IMR-90 (cell line): ENCODE results near the gene PRKCA. TPM values are rescaled to one million over a fixed set of nuclear protein-coding genes. Genes with fewer than 3 reads are reported as not detected.

Experiments used
- ATAC-seq: fragments of 200-7000 bp; cut with Tn5 transposase; 2 replicates; pipeline ENCODE4 v1.9.1; 2020; ENCODE audit warnings: low read depth, mild to moderate bottlenecking, moderate library complexity
- BruUV-seq: library from RNA; stranded (reverse); fragments of 400-500 nt; replicated peaks from 2 replicates; lab custom pipeline; 2021; lab: Mats Ljungman, UMichigan
- CTCF ChIA-PET: fragments of 300-600 bp; formaldehyde crosslinking; extraction: SDS; loops from one replicate; lab custom pipeline; 2021; ENCODE audit warnings: antibody characterized with exemption; lab: Yijun Ruan, JAX
- POLR2A ChIA-PET: fragments of 300-600 bp; sonication (Branson Sonifier 250); formaldehyde crosslinking; loops from one replicate; lab custom pipeline; 2022; ENCODE audit warnings: antibody characterized with exemption; ENCODE audit not compliant: unreplicated experiment; lab: Charles Lee
- DNase-seq: peaks from one replicate; pipeline ENCODE4 v3.0.0; 2013
- H2AFZ ChIP-seq: replicated peaks from 2 replicates; pipeline ENCODE3; 2013; ENCODE audit warnings: low read length, mild to moderate bottlenecking; ENCODE audit not compliant: poor library complexity
- H2AK5ac ChIP-seq: 2 replicates; pipeline ENCODE4 v1.6.1; 2013; ENCODE audit warnings: low read depth, low read length, inconsistent platforms
- H2AK9ac ChIP-seq: replicated peaks from 2 replicates; pipeline ENCODE3; 2013; ENCODE audit warnings: mild to moderate bottlenecking, low read depth, low read length, moderate library complexity; ENCODE audit not compliant: poor library complexity
- H2BK120ac ChIP-seq: 2 replicates; pipeline ENCODE4 v1.6.1; 2013; ENCODE audit warnings: low read depth, low read length, inconsistent platforms
- H2BK15ac ChIP-seq: 3 replicates; pipeline ENCODE4 v1.6.1; 2013; ENCODE audit warnings: low read depth, low read length, inconsistent platforms
- H2BK20ac ChIP-seq: 2 replicates; pipeline ENCODE4 v1.6.1; 2013; ENCODE audit warnings: low read depth, mild to moderate bottlenecking, inconsistent platforms, low read length, moderate library complexity
- H2BK5ac ChIP-seq: 2 replicates; pipeline ENCODE4 v1.6.1; 2013; ENCODE audit warnings: mild to moderate bottlenecking, low read depth, low read length, inconsistent platforms; ENCODE audit not compliant: poor library complexity, severe bottlenecking
- H3K14ac ChIP-seq: replicated peaks from 2 replicates; pipeline ENCODE4 v1.6.1; 2013; ENCODE audit warnings: low read depth, low read length, inconsistent platforms
- H3K18ac ChIP-seq: 2 replicates; pipeline ENCODE4 v1.6.1; 2013; ENCODE audit warnings: low read depth, low read length, control low read depth
- H3K23ac ChIP-seq: 2 replicates; pipeline ENCODE4 v1.6.1; 2013; ENCODE audit warnings: low read depth, low read length, inconsistent platforms
- H3K27ac ChIP-seq: 2 replicates; pipeline ENCODE4 v1.5.1; 2013; ENCODE audit warnings: mild to moderate bottlenecking, control low read depth, low read length; ENCODE audit not compliant: insufficient read depth
- H3K27me3 ChIP-seq: 2 replicates; pipeline ENCODE4 v1.6.1; 2013; ENCODE audit warnings: low read length; ENCODE audit not compliant: control insufficient read depth, insufficient read depth
- H3K36me3 ChIP-seq: 2 replicates; pipeline ENCODE4 v1.6.1; 2013; ENCODE audit warnings: low read length, mixed read lengths; ENCODE audit not compliant: control insufficient read depth, insufficient read depth
- H3K4ac ChIP-seq: 2 replicates; pipeline ENCODE4 v1.6.1; 2013; ENCODE audit warnings: low read depth, low read length, inconsistent platforms
- H3K4me1 ChIP-seq: 2 replicates; pipeline ENCODE4 v1.6.1; 2013; ENCODE audit warnings: low read length, mixed read lengths; ENCODE audit not compliant: control insufficient read depth, insufficient read depth
- H3K4me2 ChIP-seq: 2 replicates; pipeline ENCODE4 v1.6.1; 2013; ENCODE audit warnings: low read depth, mild to moderate bottlenecking, control low read depth, low read length, moderate library complexity
- H3K4me3 ChIP-seq: 2 replicates; pipeline ENCODE4 v1.5.1; 2013; ENCODE audit warnings: low read depth, mild to moderate bottlenecking, control low read depth, low read length, moderate library complexity; ENCODE audit not compliant: insufficient read depth
- H3K56ac ChIP-seq: 2 replicates; pipeline ENCODE4 v1.6.1; 2013; ENCODE audit warnings: low read length, inconsistent platforms; ENCODE audit not compliant: insufficient read depth; ENCODE audit errors: extremely low read depth
- H3K79me1 ChIP-seq, 2 experiments: 2 replicates each; pipeline ENCODE4 v1.6.1; 2013; ENCODE audit warnings: low read length in 2 of 2, inconsistent platforms in 1 of 2, low read depth in 1 of 2
- H3K9ac ChIP-seq: 2 replicates; pipeline ENCODE4 v1.6.1; 2013; ENCODE audit warnings: low read depth, low read length, control low read depth
- H3K9me1 ChIP-seq: 2 replicates; pipeline ENCODE4 v1.6.1; 2013; ENCODE audit warnings: low read length, inconsistent platforms; ENCODE audit not compliant: insufficient read depth
- H3K9me3 ChIP-seq: 2 replicates; pipeline ENCODE4 v1.6.1; 2013; ENCODE audit warnings: low read length; ENCODE audit not compliant: control insufficient read depth, insufficient read depth
- H4K20me1 ChIP-seq: 2 replicates; pipeline ENCODE4 v1.6.1; 2013; ENCODE audit warnings: low read length, inconsistent platforms; ENCODE audit not compliant: insufficient read depth
- H4K5ac ChIP-seq: 2 replicates; pipeline ENCODE4 v1.6.1; 2013; ENCODE audit warnings: mild to moderate bottlenecking, low read depth, low read length, control low read depth
- H4K8ac ChIP-seq, 2 experiments: 2 replicates each; pipeline ENCODE4 v1.6.1; 2013; ENCODE audit warnings: low read depth in 2 of 2, low read length in 2 of 2, control low read depth in 1 of 2, inconsistent platforms in 1 of 2
- H4K91ac ChIP-seq: 2 replicates; pipeline ENCODE4 v1.6.1; 2013; ENCODE audit warnings: low read depth, low read length, inconsistent platforms; ENCODE audit not compliant: insufficient read depth
- BHLHE40 ChIP-seq: fragments of 150-350 bp; IDR thresholded peaks from 2 replicates; pipeline ENCODE4 v1.6.1; 2016; ENCODE audit warnings: mild to moderate bottlenecking, low read depth, low read length
- CEBPB ChIP-seq: IDR thresholded peaks from 2 replicates; pipeline ENCODE4 v1.6.1; 2012; ENCODE audit warnings: low read depth, low read length, improper control_type of control experiment
- CHD1 ChIP-seq: IDR thresholded peaks from 2 replicates; pipeline ENCODE4 v1.6.1; 2012; ENCODE audit warnings: low read depth, low read length, improper control_type of control experiment
- CTCF ChIP-seq: conservative IDR thresholded peaks from 2 replicates; pipeline ENCODE4 v1.5.1; 2012; ENCODE audit warnings: mild to moderate bottlenecking, low read depth, low read length, improper control_type of control experiment
- ELK1 ChIP-seq: fragments of 150-350 bp; IDR thresholded peaks from 2 replicates; pipeline ENCODE4 v1.6.1; 2016; ENCODE audit warnings: low read depth, mild to moderate bottlenecking, low read length, moderate library complexity, borderline replicate concordance
- FOS ChIP-seq: fragments of 150-350 bp; IDR thresholded peaks from 2 replicates; pipeline ENCODE4 v1.6.1; 2016; ENCODE audit warnings: low read depth, low read length
- MAFK ChIP-seq: IDR thresholded peaks from 2 replicates; pipeline ENCODE4 v1.6.1; 2012; ENCODE audit warnings: low read depth, low read length, improper control_type of control experiment
- MAZ ChIP-seq: IDR thresholded peaks from 2 replicates; pipeline ENCODE4 v1.6.1; 2012; ENCODE audit warnings: low read depth, mild to moderate bottlenecking, low read length, improper control_type of control experiment, moderate library complexity, borderline replicate concordance
- MXI1 ChIP-seq: IDR thresholded peaks from 2 replicates; pipeline ENCODE4 v1.6.1; 2012; ENCODE audit warnings: low read depth, mild to moderate bottlenecking, low read length, moderate library complexity, borderline replicate concordance
- NFE2L2 ChIP-seq: fragments of 150-350 bp; IDR thresholded peaks from 2 replicates; pipeline ENCODE4 v1.6.1; 2016; ENCODE audit warnings: low read depth, mild to moderate bottlenecking, low read length
- POLR2A ChIP-seq: IDR thresholded peaks from 2 replicates; pipeline ENCODE4 v1.6.1; 2012; ENCODE audit warnings: mild to moderate bottlenecking, low read depth, low read length
- RCOR1 ChIP-seq: IDR thresholded peaks from 2 replicates; pipeline ENCODE4 v1.6.1; 2012; ENCODE audit warnings: mild to moderate bottlenecking, low read length, improper control_type of control experiment; ENCODE audit not compliant: insufficient replicate concordance
- RFX5 ChIP-seq: IDR thresholded peaks from 2 replicates; pipeline ENCODE4 v1.8.0; 2012; ENCODE audit warnings: low read depth, mild to moderate bottlenecking, low read length, moderate library complexity
- SMC3 ChIP-seq: fragments of 150-350 bp; IDR thresholded peaks from 2 replicates; pipeline ENCODE4 v1.6.1; 2016; ENCODE audit warnings: low read depth, mild to moderate bottlenecking, antibody characterized with exemption, low read length, moderate library complexity
- USF2 ChIP-seq: fragments of 150-350 bp; IDR thresholded peaks from 2 replicates; pipeline ENCODE4 v1.6.1; 2017; ENCODE audit warnings: mild to moderate bottlenecking, antibody characterized with exemption, low read length, low read depth
- WGBS, 2 experiments: methylation state at CpG; one replicate each; pipeline versions ENCODE4 v1.1.5 to v1.1.7; 2013; ENCODE audit warnings: missing lambda C conversion rate in 2 of 2; ENCODE audit not compliant: insufficient read length in 1 of 2; ENCODE audit errors: extremely low coverage in 2 of 2; 5-methylcytosine and 5-hydroxymethylcytosine counted together
- dilution Hi-C: fragments of 300-500 bp; cut with HindIII; formaldehyde crosslinking; loops from one replicate; pipeline ENCODE4 v1.14.3; 2018; ENCODE audit warnings: low sequenced_read_pairs; ENCODE audit not compliant: unreplicated experiment
- in situ Hi-C: fragments of 300-500 bp; cut with MboI; formaldehyde crosslinking; loops from 3 replicates; pipeline ENCODE4 v1.14.3; 2019; ENCODE audit warnings: low sequenced_read_pairs, inconsistent platforms, mixed read lengths
- intact Hi-C: fragments of 100-400 bp; cut with micrococcal nuclease; formaldehyde crosslinking; loops from 2 replicates; pipeline ENCODE4 v1.10.0; 2022
- polyA plus RNA-seq, 3 experiments: library from polyadenylated mRNA; depleted of rRNA; stranded (reverse); fragments of >200 nt; gene quantifications; 2 replicates each; pipeline ENCODE4 v1.2.3, GENCODE V29; 2012; ENCODE audit warnings: low replicate concordance in 1 of 3
- total RNA-seq: library from RNA; depleted of rRNA; stranded (reverse); fragments of >200 nt; gene quantifications from 2 replicates; pipeline ENCODE4 v1.2.3, GENCODE V29; 2012

PRKCA gene
- total and polyA plus RNA-seq, 2 of the 4 experiments (the other 2 are of a cell fraction), result 31.0 to 46.0 TPM

GRCh38 chr17:66755101-66755943 lies 452.9 kb downstream of the PRKCA start:
- Histone ChIP-seq H3K4me2 (no peak overlapping the region), H4K20me1 (no peaks in the 10 kb centered on the region), H3K23ac (no peak overlapping the region), H4K8ac (no peak overlapping the region), H3K79me1 (no peaks in the 10 kb centered on the region; a peak in 1 of 4 replicates), H2AK5ac (no peak overlapping the region), H3K56ac (no peak overlapping the region), H4K5ac (no peak overlapping the region), H3K36me3 (peaks cover 30% of the 10 kb centered on the region), H3K18ac (no peak overlapping the region), H3K4me1 (no peaks in the 10 kb centered on the region), H3K4me3 (no peak overlapping the region), H3K27ac (no peak overlapping the region), H3K14ac (no peak overlapping the region), H3K9me1 (peaks cover 2% of the 10 kb centered on the region; the same call in 1 of the 2 replicates), H2BK120ac (no peak overlapping the region), H2BK5ac (no peak overlapping the region), H3K9ac (no peak overlapping the region), H2BK20ac (no peak overlapping the region), H3K9me3 (no peaks in the 10 kb centered on the region), H3K27me3 (no peaks in the 10 kb centered on the region), H2BK15ac (no peak overlapping the region), H2AK9ac (no peak overlapping the region), H2AFZ (no peak overlapping the region), H3K4ac (no peak overlapping the region), H4K91ac (no peak overlapping the region)
- no TSS peak for BruUV-seq
- CTCF ChIA-PET, result no interaction called here
- dilution Hi-C loops (no loop called here), in situ Hi-C loops (no loop called here), intact Hi-C loops (no loop called here)
- DNase-seq (no peak), ATAC-seq (no peak)
- 95% methylated on average over 4 of the region's 18 CpGs; no CpG with 5 or more reads in 1 of the 2 experiments for WGBS, 2 experiments
- POLR2A ChIA-PET, result no interaction called here
- TF ChIP-seq USF2 (no peak), ELK1 (no peak), BHLHE40 (no peak), MAFK (no peak), MXI1 (no peak), FOS (no peak), MAZ (no peak), RCOR1 (no peak), RFX5 (no peak), POLR2A (no peak), NFE2L2 (no peak), CHD1 (no peak), CTCF (no peak), CEBPB (no peak), SMC3 (no peak)
